CD4-positive, alpha-beta T cell treated with Interleukin-1 beta for 1 hour (primary cell): ENCODE data around the gene BMPR1A.

Experiments
- DNase-seq, 2 donors: peaks; one replicate each; pipeline ENCODE4 v3.0.0-alpha.2; 2020 to 2022

Gene BMPR1A

DNA sequence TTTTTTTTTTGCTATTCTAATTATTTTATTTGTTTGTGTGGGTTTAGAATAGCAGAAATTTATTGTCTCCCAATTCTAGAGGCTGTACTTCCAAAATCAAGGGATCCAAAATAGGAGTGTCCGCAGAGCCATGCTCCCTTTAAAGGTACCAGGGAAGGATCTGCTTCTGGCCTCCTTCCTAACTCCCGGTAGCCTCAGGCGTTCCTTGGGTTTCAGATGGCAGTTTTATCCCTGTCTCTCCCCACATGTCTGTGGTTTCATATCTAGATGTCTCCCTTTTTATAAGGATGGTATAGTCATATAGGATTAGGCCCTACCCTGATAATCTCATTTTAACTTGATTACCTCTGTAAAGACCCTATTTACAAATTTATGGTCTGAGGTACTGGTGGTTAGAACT is 48.4 kb downstream of the BMPR1A start:
- no peak for DNase-seq

DNA sequence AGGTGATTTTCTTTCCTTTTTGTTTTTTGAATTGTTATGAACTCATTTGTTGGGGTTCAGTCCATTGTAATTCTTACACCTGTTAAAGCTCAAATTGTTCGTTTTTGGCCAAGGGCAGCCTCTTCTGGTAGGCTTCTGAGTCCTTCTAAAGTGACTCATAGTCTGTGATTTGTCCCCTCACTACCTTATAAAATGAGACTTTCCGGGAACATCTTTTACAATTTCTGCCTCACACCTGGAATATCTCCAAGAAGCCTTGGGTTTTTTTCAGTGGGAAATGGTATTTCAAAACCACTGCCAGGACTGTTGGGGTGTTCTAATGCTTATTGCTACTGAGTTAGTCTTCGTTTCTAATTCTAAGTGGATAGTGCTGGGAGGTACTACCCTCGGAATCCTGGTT is 56.7 kb downstream of the BMPR1A start:
- DNase-seq: no peak

DNA sequence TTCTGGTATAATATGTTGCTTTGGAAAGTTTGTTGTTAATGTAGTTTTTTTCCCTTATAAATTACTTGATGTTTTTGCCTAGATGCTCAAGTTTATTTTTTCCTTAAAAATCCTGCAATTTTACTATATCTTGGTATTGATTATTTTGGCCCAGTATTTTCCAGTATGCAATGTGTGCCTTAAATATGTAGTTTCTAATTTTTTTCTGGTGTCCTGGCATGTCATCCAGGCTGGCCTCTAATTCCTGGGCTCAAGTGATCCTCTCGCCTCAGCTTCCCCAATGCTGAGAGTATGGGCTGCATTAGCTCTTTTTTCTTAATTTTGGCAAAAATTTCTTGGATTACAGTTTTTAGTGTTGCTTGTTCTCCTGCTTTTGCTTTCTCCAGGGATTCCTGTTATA is 57.6 kb downstream of the BMPR1A start:
- DNase-seq: no peak

DNA sequence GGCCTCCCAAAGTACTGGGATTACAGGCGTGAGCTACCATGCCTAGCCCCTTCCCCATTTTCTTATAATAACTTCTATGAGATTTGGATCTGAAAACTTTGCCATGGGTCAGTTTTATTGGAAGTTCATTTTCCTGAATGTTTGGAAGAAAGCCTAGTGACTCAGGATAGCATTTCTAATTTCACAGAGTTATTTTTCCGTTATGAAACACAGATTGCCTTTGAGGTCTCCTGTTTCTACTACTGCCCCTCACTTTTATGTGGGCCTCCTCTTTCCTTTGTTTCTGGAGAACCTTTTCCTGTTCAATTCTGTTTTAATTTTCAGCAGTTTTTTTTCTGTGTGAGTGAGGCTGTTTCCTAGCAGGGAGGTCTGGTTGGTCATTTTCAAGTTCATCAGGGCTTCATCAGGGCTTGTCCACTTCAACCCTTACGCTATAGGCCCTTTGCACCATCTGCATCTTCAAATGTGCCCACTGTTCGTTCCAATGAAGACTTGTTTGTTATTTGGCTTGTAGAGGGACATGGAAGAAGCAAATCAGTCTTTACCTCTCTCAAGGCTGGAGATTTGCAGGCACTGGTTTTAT is 58.7 kb downstream of the BMPR1A start:
- no peak for DNase-seq

DNA sequence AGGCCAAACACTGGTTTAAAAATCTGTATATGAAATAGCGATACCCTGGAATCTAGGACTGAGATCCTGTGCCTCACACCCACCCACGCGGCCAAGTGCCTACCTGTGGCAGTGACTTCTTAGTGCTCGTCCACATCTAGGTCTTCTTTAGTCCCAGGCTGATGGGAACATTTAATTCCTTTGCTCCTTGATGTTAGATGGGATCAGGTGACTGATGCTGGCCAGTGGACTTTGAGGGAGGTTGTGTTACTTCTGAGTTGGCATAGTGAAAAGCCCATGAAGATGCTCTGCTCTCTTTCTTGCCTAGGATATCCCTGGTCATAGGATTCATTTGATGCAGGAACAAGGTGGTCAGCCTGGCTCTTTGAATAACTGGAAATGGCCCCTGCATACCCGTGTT is 59.2 kb downstream of the BMPR1A start:
- DNase-seq: no peak

DNA sequence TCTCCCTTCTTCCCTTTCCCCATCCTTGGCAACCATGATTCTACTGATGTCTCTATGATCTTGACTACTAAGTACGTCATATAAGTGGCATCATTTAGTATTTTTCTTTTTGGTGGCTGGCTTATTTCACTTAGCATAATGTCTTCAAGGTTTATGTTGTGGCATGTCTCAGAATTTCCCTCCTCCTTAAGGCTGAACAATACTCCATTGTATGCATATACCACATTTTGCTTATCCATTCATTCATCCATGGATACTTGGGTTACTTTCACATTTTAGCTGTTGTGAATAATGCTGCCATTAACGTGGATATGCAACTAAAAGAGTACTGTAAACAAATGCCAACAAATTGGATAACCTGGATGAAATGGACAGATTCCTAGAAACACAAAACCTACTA is 60.8 kb downstream of the BMPR1A start:
- no peak for DNase-seq

DNA sequence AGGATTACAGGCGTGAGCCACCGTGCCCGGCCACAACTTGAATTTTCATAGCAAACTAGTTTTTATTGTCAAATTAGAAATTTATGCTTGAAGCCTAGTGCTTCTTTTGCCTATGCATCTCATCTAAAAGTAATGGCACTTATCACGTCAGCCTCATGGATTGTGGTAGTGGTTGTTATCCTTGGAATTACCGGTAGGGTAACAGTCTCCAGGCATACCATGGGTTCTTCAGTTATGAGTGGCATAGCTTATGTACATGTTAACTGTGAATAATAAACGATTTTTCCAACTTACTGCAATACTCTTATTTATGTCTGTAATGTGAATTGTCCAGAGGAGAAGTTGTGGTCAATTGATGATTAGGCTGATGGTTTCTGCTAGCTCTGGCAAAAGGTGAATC is 63.1 kb downstream of the BMPR1A start:
- DNase-seq: no peak

DNA sequence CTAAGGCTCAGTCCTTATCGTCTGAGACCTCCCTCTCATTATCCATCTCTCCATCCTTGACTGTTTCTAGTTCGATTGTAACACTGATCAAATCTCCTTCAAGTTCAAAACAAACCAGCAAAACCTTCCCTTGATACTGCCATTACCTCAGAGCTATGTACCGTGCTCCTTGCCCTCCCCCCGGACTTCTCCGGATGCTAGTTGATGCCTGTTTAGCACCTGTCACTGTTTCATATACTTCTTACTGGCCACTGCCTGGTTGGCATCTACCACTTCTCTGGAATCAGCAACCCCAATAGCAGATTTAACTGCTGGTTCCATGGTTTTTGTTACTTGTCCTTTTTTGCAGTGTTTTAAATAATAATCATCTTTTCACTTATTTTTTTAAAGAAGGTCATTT is 64.1 kb downstream of the BMPR1A start:
- no peak for DNase-seq

DNA sequence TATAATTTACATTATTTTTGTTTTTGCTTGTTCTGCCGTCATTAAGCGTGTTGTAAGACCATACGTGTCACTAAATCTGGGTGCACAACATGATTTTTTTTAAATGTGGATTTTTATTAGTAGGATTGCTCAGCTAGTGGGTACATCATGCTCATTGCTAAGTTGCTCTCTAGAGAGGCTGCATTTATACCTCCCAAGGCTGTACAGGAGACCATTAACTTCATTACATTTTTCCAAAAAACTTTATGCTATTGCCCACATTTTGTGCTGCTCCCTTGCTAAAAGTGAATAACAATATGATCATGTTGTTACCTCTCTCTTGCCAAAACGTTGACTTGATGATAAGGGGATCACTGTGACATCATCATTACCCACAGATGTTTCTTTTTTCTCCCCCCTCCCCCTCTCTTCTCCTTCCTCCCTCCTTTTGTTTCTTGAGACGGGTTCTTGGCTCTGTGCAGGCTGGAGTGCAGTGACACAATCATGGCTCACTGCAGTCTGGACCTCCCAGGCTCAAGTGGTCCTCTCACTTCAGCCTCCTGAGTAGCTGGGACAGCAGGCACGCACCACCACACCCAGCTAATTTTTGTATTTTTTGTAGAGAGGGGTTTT is 65.1 kb downstream of the BMPR1A start:
- DNase-seq: no peak

DNA sequence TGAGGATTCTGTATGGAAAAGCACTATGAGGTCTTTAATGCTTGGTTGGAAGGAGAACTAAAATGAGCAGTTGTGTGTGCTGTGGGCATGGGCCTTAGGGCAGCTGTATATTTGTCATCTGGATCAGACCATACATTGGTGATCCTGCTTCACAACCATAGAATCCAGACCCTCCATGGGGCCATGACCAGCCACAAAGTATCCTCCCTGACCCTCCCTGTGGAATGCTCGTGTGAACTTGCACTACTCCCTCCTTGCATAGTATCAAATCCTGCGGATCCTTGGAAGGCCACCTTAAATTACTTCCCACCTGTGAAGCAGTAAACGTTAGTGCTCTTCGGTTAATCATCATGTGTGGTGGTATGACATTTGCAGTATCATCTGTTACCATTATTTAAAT is 67.1 kb downstream of the BMPR1A start:
- DNase-seq: no peak

DNA sequence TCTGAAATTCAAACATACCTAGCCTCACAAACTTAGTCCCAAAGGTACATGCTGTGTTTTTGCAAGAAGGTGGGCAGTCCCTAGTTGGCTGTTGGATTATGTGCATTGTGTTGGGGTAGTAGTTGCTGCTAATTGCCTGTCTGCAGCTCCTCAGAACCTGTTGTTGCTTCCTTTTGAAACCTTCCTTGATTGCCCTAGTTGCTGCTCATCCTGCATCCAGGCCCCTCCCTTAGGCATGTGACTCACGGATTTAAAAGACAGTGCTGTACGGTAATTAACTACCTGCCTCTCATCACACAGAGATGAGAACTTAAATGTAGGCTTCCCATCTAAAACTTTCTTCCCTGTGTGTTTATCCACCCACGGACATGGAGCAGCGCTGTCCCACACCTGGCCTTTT is 67.7 kb downstream of the BMPR1A start:
- DNase-seq: no peak

DNA sequence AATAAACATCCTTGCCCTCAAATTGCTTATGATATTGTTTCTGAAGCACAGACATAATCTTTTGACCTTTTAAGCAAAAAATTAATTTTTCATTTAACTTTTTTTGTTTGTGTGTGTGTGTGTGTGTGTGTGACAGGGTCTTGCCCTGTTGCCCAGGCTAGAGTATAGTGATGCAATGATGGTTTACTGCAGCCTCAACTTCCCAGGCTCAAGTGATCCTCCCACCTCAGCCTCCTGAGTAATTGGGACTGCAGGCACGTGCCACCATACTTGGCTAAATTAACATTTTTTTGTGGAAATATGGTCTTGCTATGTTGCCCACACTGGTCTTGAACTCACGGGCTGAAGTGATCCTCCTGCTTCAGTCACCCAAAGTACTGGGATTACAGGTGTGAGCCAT is 68.9 kb downstream of the BMPR1A start:
- DNase-seq: no peak

DNA sequence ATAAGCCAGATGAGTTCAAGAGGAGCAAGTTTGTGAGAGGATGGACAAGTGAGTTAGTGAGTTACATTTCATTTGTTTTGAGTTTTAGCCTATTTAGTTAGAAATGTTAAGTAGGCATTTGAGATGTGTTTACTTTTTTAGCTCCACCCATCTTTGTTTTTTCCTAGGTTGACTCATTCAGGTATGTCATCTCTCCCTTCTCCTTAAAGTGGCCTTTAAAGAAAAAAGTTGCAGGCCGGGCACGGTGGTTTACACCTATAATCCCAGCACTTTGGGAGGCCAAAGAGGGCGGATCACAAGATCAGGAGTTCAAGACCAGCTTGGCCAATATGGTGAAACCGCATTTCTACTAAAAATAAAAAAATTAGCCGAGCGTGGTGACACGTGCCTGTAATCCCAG is 71.2 kb downstream of the BMPR1A start:
- no peak for DNase-seq

DNA sequence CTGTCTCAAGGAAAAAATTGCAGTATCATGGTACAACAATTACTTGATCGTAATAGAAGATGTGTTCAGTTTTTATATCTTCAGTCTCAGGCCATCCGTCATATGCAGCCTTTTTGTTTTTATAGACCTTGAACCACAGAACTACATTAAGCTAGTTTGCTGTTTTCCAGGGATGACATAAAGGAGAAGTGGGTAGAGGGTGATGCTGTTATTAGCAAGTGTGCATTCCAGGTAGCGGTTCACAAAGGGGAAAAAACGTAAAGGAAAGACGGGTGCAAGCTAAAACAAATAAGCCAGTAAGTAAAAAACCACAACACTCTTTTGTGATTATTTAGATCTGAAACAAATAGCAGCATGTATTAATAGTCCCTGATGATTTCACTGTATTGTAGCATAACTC is 71.7 kb downstream of the BMPR1A start:
- no peak for DNase-seq

DNA sequence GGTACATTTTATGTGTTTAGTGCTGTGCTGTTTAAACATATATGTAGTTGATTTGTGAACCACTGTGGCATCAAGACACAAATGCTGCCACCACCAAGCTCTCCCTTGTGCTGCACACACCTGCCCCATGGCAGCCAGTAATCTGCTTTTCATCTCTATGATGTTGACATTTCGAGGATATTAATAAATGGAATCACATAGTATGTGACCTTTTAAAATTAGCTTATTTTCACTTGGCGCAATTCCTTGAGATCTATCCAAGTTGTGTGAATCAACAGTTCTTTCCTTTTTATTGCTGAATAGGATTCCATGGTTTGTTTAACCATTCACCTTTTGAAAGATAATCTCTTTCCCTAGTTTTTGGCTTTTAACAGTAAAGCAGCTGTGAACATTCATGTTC is 73.1 kb downstream of the BMPR1A start:
- no peak for DNase-seq

DNA sequence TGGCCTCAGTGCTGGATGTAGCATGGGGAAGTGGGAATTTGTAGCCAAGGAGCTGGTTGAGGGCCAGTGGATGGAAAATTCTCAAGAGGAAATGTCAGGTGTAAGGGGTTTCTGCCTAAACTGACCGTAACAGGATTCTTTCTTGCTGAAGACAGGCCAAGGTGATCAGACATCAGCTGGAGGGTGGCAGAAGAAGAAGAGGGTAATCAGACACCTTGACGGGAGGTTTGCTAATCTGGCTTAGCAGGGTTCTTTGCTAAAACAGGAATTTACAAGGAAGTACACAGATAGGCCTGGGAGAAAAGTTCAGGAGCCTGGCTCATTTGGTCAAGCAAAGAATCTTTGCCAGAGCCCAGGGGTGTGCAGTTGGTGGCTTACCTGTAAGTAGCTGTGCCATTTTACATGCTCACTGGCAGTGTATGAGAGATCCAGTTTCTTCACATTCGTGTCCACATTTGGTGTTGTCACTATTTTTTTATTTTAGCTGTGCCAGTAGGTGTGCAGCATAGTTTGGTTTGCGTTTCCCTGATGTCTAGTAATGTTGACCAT is 73.7 kb downstream of the BMPR1A start:
- DNase-seq: no peak

DNA sequence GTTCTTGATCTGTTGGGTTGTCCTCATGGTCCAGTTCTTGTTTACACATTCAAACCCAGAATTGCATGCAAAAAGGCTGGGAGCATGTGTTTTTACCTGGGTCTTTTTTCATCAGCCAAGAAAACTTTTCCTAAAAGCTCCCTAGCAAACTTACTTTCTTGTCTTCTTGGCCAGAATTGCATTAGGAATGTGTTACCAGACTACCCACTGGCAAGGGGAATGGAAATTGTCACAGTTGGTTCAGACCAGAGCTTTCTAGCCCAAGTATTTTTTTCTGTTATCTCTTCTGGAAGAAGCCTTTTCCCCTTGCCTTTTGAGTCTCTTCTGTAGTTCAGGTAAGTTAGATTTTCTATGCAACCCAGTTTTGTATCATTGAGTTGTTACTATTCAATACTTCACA is 77.5 kb downstream of the BMPR1A start:
- DNase-seq: no peak

DNA sequence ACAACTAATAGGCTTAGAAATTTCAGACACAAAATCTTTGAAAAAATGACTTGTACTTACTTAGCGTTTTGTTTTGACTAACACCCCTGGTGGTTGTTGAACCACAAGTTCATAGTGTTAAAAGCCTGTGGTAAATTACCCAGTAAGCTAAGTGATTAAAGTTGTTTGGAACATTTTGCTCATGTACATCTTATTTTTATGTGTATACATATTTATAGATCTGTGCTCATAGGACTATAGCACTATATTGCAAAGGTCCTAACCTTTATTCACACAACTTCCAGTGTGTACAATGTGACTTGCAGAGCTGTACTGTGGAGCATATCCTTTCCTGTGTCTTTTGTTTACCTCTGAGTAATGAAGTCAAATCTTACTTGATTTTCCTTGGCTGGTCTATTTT is 79.6 kb downstream of the BMPR1A start:
- DNase-seq: no peak

DNA sequence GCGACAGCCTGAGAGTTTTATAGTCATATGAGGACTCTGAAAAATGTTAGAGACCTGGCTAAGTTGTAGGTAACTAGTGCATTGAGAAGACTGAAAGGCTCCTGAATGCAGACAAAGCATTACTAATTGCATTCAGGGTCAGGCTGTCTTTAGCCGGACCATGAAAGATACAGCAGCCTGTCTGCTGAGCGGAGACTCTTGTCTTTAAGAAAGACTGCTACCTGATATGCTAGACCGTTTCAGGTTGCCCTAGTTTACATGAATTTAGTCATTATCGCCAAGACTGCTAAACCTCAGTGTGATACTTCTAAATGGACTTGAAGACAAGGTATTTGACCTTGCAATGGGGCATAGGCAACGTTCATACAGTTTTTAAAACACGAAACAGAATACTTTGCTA is 81.2 kb downstream of the BMPR1A start:
- DNase-seq: no peak

DNA sequence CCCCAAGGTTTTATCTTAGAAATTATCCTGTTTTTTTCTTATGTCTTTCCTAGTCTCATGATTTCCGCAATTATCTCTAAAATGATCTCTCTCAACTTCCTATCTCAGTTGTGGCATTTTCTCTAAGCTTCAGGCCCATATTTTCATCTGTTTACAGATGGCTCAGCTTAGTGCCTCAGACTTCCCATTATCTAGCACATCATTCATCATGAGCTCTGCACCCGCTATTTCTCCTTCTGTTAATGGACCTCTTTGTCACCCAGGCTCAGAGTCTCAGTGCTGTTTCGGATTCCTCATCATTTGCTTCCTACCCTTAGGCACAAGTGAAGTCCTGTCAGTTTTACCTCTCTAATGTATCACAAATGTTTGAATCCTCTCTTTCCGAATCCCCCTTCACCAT is 84.1 kb downstream of the BMPR1A start:
- no peak for DNase-seq

DNA sequence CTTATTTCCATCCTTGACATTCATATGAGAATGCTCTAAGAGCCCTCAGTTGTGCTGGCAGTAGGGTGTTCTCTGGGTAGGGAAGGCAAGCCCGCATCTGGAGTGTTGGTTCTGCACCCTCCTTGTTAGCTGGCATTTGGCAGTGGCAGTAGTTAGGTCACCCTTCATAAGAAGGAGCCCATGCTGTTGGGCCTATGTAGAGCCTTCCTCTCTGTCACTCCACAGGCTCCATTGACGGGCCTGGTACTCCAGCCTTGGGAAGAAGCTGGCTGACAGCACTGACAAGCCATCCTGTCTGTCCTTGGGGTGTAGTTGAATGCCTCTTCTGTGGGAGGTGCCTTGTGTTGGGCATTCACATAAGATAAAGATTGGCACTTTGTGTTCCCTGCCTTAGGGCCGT is 89.7 kb downstream of the BMPR1A start:
- DNase-seq: no peak

DNA sequence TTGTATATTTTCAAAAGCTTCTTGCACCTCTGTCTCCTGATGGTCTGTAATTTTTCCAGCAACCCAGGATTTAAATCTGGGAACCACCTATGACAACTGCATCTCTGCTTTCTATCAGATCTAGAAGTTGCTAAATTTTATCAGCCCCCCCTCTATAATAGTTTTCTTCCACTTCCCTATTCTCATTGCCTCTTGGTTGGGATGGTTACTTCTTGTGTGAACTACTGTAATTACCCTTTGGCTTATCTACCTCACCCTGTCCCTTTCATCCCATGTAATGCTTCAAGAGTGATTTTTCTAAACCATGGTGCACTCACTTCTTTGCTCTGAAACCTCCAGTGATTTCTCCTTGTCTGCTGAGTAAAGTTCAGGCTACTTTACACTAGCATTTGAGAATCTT is 92.3 kb downstream of the BMPR1A start:
- no peak for DNase-seq

DNA sequence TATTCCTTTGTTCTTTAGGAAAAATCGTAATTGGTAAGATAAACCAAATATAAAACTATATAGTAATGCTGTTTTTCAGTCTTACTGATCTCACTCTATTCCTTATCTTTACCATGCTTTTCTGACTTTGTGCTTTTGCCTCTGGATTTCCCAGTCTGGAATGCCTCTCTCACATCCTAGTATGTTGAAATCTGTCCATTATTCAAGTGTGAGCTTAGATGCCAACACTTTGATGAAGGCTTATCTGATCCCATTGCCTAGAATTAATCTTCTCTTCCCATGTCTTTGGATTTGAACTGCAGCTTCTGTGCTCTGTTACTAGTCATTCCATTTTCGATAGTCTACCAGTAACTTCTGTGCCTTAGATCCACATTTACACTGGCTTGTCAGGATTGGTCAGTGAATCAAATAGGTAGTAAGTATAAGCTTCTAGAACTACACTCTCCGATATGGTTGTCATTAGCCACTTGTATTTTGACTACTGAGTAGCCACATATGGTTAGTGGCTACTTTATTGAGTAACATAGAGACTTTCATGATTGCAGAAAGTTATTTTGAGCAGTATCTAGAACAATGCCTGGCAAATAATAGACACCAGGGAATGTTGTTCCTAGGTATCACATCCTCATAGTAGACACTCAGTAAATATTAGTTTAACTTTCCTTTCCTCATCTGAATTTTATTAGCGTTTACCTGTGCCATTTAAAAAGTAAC is 92.9 kb downstream of the BMPR1A start:
- DNase-seq: no peak

DNA sequence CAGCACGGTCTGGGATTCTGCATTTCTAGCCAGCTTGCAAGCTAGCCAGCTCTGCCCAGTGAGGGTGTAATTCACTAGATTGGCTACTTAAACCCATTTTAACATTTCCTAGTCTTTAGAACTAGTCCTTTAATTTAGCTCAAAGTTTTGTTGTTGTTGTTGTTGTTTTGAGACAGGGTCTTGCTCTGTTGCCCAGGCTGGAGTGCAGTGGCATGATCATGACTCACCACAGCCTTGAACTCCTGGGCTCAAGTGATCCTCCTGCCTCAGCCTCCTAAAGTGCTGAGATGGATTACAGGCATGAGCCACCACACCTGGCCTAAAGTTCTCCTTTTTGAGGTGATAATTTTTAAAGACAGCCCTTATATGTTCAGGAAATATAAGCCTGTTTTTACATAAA is 94.1 kb downstream of the BMPR1A start:
- no peak for DNase-seq
